NCI-H2196 (cell line): ENCODE data around the gene FOXI2.

Source experiments
- DNase-seq: peaks from one replicate; lab custom pipeline; 2025; ENCODE audit not compliant: unreplicated experiment; lab: John Stamatoyannopoulos, UW

The FOXI2 gene

GRCh38 chr10:127740596-127740995 lies 3.6 kb downstream of the FOXI2 start:
- DNase-seq: peak; percentile 2

GRCh38 chr10:127743205-127743604 lies 6.2 kb downstream of the FOXI2 start:
- no peak for DNase-seq

GRCh38 chr10:127744956-127745355 lies 8.0 kb downstream of the FOXI2 start:
- no peak for DNase-seq

GRCh38 chr10:127745861-127746260 lies 8.9 kb downstream of the FOXI2 start:
- no peak for DNase-seq

- no peak for DNase-seq
Measured at GRCh38 chr10:127755753-127756152, 18.8 kb downstream of the FOXI2 start.

GRCh38 chr10:127756264-127756663 lies 19.3 kb downstream of the FOXI2 start:
- peak; percentile 0 for DNase-seq

- DNase-seq: no peak
Measured at GRCh38 chr10:127757033-127757432, 20.0 kb downstream of the FOXI2 start.

GRCh38 chr10:127759276-127759675 lies 22.3 kb downstream of the FOXI2 start:
- DNase-seq: no peak

- no peak for DNase-seq
Measured at GRCh38 chr10:127762925-127763324, 25.9 kb downstream of the FOXI2 start.

GRCh38 chr10:127774766-127775559 lies 38.0 kb downstream of the FOXI2 start:
- DNase-seq: no peak

GRCh38 chr10:127776816-127777215 lies 39.8 kb downstream of the FOXI2 start:
- DNase-seq: no peak

GRCh38 chr10:127781412-127781811 lies 44.4 kb downstream of the FOXI2 start:
- no peak for DNase-seq

GRCh38 chr10:127787873-127788272 lies 50.9 kb downstream of the FOXI2 start:
- DNase-seq: no peak

GRCh38 chr10:127790066-127790624 lies 53.2 kb downstream of the FOXI2 start:
- DNase-seq: no peak
